Measurements from ENCODE around the gene HIF1A. TPM values are rescaled to one million over a fixed set of nuclear protein-coding genes. Genes with fewer than 3 reads are reported as not detected.
A peak's percentile ranks its signal among the peaks of the same experiment; 100 is the strongest.
"Not testable (repeated sequence)": the region's sequence is repeated elsewhere in the genome, so short reads cannot be mapped to it uniquely, and the experiment has no call there.

Gene HIF1A
- total RNA-seq, 4 donors from 2014 or later, result 52.1 to 160 (median 71.1) TPM

- Histone ChIP-seq H3K27me3 (no peaks in the 10 kb centered on the region), H3K4me3 (no peak overlapping the region), H3K4me1 (peaks cover 0 to 6% (median 3%) of the 10 kb centered on the region in 4 donors), H3K9me3 (no peaks in the 10 kb centered on the region), H3K36me3 (no peaks in the 10 kb centered on the region), H3K27ac (peak overlapping the region in 1 of 4 donors; percentile 19)
- TF ChIP-seq CTCF (IDR thresholded peaks at IDR 0.05) (no peak), POLR2A (IDR thresholded peaks at IDR 0.05) (no peak)
- no peak for DNase-seq
Measured at GRCh38 chr14:61656341-61656740, 39.0 kb upstream of the HIF1A start.

GRCh38 chr14:61658111-61658510 is 37.2 kb upstream of the HIF1A start:
- not testable (repeated sequence) for DNase-seq, H3K4me3 ChIP-seq, H3K9me3 ChIP-seq, H3K27ac ChIP-seq, H3K36me3 ChIP-seq, H3K27me3 ChIP-seq
- peaks cover 0 to 16% (median 4%) of the 10 kb centered on the region in 4 donors for H3K4me1 ChIP-seq

GRCh38 chr14:61659582-61659981 is 35.7 kb upstream of the HIF1A start:
- no peak for TF ChIP-seq CTCF (IDR thresholded peaks at IDR 0.05)
- no peak for TF ChIP-seq POLR2A (IDR thresholded peaks at IDR 0.05)
- DNase-seq, result no peak
- Histone ChIP-seq H3K9me3 (no peaks in the 10 kb centered on the region), H3K36me3 (no peaks in the 10 kb centered on the region), H3K27ac (no peak overlapping the region), H3K4me1 (peaks cover 0 to 21% (median 4%) of the 10 kb centered on the region in 4 donors), H3K4me3 (no peak overlapping the region), H3K27me3 (no peaks in the 10 kb centered on the region)

- H3K27me3 ChIP-seq, result no peaks in the 10 kb centered on the region
- H3K9me3 ChIP-seq, result no peaks in the 10 kb centered on the region
- H3K27ac ChIP-seq, result peak overlapping the region; percentile 38 to 74 (median 52)
- TF ChIP-seq POLR2A (IDR thresholded peaks at IDR 0.05) (no peak), CTCF (IDR thresholded peaks at IDR 0.05) (no peak)
- H3K4me3 ChIP-seq, result no peak overlapping the region
- H3K36me3 ChIP-seq, result no peaks in the 10 kb centered on the region
- DNase-seq, result no peak
- H3K4me1 ChIP-seq, result peaks cover 0 to 21% (median 4%) of the 10 kb centered on the region in 4 donors
Measured at GRCh38 chr14:61661471-61662400, 33.6 kb upstream of the HIF1A start.

GRCh38 chr14:61662437-61663311 is 32.6 kb upstream of the HIF1A start:
- peak in 2 of 3 donors; percentile 47 to 68 for DNase-seq

More at GRCh38 chr14:61662437-61663311, 32.6 kb upstream of the HIF1A start:
- H3K27me3 ChIP-seq, result no peaks in the 10 kb centered on the region
- TF ChIP-seq POLR2A (IDR thresholded peaks at IDR 0.05) (no peak), CTCF (IDR thresholded peaks at IDR 0.05) (no peak)
- H3K4me3 ChIP-seq, result no peak overlapping the region
- no peaks in the 10 kb centered on the region for H3K9me3 ChIP-seq
- peaks cover 0 to 21% (median 4%) of the 10 kb centered on the region in 4 donors for H3K4me1 ChIP-seq
- H3K36me3 ChIP-seq, result no peaks in the 10 kb centered on the region
- H3K27ac ChIP-seq, result peak overlapping the region; percentile 38 to 74 (median 52)

All from Peyer's patch (tissue), 4 donors.